ENCODE measurements around the gene MED19.
"Not testable (repeated sequence)": the region's sequence is repeated elsewhere in the genome, so short reads cannot be mapped to it uniquely, and the experiment has no call there.

DNA sequence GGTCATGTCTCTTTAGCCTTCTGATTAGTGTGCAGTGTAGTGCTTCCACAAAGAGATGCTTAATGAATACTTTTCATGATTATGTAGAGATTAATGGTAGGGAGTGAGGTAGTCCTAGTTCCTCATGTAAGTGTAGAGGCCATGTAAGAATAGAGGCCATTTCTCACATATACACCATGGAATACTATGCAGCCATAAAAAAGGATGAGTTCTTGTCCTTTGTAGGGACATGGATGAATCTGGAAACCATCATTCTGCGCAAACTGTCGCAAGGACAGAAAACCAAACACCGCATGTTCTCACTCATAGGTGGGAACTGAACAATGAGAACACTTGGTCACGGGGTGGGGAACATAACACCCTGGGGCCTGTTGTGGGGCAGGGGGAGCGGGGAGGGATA lies 21.5 kb downstream of the MED19 start:
- TF ChIP-seq, protein P1, sequence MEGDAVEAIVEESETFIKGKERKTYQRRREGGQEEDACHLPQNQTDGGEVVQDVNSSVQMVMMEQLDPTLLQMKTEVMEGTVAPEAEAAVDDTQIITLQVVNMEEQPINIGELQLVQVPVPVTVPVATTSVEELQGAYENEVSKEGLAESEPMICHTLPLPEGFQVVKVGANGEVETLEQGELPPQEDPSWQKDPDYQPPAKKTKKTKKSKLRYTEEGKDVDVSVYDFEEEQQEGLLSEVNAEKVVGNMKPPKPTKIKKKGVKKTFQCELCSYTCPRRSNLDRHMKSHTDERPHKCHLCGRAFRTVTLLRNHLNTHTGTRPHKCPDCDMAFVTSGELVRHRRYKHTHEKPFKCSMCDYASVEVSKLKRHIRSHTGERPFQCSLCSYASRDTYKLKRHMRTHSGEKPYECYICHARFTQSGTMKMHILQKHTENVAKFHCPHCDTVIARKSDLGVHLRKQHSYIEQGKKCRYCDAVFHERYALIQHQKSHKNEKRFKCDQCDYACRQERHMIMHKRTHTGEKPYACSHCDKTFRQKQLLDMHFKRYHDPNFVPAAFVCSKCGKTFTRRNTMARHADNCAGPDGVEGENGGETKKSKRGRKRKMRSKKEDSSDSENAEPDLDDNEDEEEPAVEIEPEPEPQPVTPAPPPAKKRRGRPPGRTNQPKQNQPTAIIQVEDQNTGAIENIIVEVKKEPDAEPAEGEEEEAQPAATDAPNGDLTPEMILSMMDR (IDR thresholded peaks at IDR 0.05; ENCODE audit: low read length) = not testable (repeated sequence)
- not testable (repeated sequence) for TF ChIP-seq EZH2 (optimal IDR thresholded peaks at IDR 0.05; ENCODE audit: low read depth, low read length); EZH2phosphoT487 (IDR thresholded peaks at IDR 0.05; ENCODE audit: low read length)
